GM12872 (cell line): ENCODE measurements around the gene GPR87.

Experiments used
- TF ChIP-seq, protein P1 (sequence below): IDR thresholded peaks from 3 replicates; pipeline ENCODE4 v1.5.1; 2011; ENCODE audit warnings: low read depth, mild to moderate bottlenecking, low read length, moderate library complexity; ENCODE audit not compliant: insufficient read depth

GPR87 gene

DNA sequence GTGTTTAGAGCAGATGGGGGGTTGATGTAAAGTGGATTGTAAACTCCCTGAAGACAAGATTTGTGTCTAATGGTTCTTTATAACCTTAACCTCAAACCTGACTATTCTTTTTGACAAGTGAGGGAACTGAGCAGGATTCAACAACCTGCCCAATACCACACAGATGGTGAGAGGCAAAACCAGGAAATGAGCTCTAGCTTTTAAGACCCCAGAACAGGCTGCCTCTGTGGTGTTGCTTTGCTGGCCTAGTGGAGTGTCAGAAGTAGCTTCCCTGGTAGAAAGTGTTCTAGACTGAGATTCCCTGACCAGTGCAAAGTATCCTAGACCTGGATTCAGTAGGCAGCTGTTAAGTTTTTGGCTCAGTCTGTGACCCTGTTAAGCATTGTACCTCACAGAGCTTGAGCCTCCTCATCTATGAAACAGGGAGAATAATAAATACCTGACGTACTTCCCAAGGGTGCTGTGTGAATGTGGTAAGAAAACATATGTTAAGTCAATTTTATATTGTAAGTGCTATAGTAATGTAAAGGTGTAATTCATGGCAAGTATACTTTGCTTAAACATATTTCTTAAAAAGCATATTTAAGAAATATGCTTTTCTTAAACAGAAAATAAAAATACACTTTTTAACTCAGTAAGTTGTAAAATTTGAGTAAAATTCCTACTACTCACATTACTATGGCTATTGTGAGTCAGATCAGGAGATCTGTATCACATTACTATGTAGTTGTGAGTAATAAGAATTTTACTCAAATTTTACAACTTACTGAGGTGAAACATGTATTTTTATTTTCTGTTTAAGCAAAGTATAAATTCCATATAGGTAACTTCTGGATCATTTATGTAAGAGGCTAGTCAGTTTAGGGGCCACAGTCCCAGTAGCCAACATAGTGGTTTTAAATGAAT, 8.8 kb downstream of the GPR87 start:
- TF ChIP-seq, protein P1, sequence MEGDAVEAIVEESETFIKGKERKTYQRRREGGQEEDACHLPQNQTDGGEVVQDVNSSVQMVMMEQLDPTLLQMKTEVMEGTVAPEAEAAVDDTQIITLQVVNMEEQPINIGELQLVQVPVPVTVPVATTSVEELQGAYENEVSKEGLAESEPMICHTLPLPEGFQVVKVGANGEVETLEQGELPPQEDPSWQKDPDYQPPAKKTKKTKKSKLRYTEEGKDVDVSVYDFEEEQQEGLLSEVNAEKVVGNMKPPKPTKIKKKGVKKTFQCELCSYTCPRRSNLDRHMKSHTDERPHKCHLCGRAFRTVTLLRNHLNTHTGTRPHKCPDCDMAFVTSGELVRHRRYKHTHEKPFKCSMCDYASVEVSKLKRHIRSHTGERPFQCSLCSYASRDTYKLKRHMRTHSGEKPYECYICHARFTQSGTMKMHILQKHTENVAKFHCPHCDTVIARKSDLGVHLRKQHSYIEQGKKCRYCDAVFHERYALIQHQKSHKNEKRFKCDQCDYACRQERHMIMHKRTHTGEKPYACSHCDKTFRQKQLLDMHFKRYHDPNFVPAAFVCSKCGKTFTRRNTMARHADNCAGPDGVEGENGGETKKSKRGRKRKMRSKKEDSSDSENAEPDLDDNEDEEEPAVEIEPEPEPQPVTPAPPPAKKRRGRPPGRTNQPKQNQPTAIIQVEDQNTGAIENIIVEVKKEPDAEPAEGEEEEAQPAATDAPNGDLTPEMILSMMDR, result no peak

DNA sequence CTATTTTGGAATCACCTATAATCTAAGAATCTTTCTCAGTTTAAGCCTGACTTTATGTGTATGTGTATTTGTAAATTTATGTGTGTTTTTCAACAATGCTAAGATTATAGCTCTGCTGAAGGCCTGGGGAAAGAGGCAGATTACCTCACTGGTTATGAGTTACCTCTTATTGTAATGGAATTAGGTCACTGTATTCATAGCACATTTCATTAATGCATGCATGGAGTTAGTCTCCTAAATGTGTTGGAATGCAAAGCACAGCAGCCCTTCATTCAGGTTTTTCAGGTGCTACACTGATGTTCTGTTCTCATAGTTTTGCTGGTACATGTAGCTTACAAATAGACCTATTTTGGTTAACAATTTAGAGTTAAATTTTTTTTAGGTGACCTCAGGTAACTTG, 9.5 kb downstream of the GPR87 start:
- TF ChIP-seq, protein P1, result no peak

DNA sequence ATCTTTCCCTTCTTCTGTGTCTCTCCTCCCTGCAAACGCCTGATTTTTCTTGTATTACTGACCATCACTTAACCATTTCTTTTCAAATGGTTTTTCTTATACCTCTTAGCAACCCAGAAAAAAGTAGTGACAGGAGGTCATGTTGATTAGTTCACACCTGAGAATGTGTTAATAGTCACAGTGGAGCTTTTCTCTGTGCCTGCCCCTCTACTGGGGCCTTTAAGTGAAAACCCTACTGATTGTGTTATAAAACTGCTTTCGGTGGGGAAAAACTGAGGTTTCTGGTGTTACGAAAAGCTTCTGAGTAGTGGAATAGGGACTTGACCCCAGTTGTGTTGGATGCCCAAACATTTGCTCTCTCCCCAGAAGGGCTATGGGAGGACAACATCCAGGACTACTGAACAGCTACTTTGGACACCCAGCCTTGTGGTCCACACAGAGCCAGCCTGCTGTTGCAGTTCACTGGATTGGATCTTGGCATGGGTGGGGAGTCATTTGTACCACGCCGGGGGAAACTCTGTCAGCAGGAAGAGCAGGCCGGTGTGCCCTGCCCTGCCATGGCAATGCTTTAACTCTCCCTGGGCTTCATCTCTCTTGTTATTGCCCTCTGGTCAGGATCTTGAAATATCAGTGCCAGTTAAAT, 10.3 kb downstream of the GPR87 start:
- TF ChIP-seq, protein P1, result no peak

DNA sequence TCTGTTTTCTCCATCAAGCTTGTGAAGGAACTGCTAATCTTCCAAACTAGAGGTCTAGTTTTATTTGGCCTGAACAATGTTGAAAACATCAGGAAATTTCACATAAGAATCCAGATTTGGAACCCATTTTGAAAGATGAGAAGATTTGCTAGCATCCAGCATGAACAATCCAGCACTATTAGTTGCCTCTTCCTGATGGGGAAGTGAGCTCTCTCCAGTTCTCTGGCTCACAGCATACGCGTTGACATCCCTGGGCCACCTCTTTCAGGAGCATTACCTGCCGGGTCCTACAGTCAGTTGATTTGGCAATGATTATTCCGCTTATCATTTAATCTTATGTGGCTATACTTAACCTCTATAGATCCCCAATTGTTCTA, 10.9 kb downstream of the GPR87 start:
- TF ChIP-seq, protein P1, result no peak

DNA sequence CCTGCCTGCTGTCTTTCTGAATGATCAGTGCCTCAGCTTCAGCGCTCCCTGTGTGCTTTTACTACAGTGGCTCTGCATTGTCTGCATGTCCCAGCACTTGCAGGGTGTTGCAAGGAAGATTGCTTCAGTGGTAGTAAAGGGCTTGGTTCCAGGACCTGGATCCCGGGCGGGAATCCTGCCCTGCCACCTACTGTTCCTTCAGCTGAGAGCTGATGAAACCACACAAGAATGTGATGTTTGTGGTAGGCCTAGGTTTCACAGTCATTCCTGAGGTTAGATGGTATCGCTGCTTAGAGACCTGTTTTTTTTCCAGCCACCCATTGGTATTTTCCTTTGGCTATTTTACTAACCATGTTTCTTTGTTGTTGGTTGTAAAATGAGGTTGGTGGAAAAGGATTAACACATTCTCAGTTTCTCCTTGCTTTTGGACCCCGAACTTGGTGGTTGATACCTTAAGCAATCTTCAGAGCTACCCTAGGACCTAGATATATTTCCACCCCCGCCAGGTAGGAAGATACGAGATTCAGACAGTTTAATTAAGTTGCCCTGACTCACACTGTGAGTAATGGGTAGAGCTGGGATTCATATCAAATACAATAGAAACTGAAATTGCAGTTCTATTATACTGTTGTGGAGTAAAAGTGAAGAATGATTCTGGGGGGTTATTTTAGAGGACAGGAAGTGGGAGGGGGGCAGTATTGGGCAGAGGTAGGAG, 11.4 kb downstream of the GPR87 start:
- TF ChIP-seq, protein P1, result no peak

DNA sequence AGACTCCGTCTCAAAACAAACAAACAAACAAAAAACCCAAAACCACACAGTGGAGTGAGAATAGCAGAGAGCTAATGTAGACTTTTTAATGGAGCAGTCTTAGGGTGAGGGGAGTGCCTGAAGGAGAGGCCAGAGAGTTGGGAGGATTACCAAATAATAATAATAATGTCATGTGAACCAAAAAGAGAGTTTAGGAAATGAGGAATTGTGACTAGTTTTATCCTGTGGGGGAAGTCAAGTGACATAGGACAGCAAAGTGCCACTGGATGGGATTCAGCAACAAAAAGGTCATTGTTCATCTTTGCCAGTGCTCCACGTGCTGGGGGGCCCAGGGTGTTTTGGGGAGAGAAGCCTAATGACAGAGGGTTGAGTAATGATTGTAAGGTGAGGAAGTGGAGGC, 12.9 kb downstream of the GPR87 start:
- TF ChIP-seq, protein P1, result no peak

DNA sequence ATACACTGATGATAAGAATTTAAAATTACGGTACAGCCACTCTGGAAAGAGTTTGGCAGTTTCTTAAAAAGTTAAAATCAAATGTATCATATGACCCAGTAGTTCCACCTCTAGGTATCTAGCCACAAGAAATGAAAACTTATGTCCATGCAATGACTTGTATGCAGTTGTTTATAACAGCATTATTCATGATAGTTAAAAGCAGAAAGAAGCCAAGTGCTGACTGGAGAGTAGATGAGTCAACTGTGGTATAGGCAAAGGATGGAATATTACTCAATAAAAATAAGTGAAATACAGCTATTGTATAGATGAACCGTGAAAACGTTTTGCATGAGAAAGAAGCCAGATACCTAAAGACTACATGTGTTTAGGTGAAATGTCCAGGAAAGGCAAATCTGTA, 14.8 kb downstream of the GPR87 start:
- TF ChIP-seq, protein P1, result no peak
